GM18867 (cell line): ENCODE data around the gene PGLYRP1.

Source experiments
- ATAC-seq: cut with Tn5 transposase; IDR thresholded peaks from one replicate; pipeline ENCODE4 v1.9.1; 2021; ENCODE audit warnings: mild to moderate bottlenecking, moderate library complexity; ENCODE audit not compliant: unreplicated experiment

Gene PGLYRP1, protein sequence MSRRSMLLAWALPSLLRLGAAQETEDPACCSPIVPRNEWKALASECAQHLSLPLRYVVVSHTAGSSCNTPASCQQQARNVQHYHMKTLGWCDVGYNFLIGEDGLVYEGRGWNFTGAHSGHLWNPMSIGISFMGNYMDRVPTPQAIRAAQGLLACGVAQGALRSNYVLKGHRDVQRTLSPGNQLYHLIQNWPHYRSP

DNA sequence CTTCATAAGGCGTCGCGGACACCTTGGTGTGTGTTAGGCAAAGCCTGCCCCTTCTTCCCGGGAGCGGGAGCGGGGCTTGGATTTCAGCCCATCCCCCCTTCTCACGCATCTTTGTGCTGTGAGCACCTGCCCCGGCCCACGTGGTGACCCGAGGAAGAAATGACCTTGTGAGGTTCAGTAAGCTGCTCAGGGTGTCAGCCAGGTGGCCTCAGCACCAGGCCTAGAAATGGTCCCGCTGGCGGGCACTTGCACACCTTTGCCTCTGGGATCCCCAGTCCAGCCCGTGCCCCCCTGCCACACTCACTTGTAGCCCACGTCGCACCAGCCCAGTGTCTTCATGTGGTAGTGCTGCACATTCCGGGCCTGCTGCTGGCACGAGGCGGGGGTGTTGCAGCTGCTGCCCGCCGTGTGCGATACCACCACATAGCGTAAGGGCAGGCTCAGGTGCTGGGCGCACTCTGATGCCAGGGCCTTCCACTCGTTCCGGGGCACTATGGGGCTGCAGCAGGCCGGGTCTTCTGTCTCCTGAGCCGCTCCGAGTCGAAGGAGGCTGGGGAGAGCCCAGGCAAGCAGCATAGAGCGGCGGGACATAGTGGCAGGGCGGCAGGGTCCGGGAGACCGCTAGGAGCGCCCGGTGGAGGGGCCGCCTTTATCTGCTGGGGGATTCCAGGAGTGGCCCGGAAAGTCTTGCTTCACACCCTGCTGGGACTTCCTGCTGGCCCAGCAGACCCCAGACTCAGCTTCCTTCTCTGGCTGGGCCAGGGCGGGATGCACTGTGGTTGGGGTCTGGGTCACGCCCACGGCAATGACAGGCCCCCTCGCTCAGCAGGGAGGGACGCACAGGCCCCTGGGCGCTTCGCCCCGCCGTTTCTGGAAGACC lies at the start of gene PGLYRP1:
PGLYRP1 (minus strand) TSS at position 623 of the 880 bp plus-strand sequence; CDS start at position 591, 32 bp downstream.
- ATAC-seq, result no peak

DNA sequence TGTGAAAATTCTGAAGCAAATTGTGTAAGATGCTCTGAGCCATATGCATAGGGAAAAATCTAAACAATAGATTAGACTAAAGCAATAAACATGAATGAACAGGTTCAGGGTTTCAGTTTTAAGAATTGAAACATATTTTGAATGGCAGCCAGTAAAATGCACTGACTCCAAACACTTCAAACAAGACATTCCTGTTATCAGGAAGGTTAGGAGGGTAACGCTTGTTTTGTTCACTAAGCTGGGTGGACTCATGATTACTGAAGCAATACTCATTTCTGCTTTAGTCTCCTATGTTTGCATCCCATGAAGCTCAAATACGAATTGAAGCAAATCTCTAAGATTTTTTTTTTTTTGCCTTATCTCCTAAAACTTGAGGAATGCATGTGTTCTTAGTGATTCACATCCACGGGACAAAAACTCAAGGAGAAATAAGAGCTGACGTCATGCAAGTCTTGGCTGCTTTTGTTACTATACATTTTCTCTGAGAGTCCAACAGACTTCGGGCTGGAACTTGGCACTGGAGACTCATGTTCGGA lies 47.0 kb upstream of the PGLYRP1 start:
- no peak for ATAC-seq

DNA sequence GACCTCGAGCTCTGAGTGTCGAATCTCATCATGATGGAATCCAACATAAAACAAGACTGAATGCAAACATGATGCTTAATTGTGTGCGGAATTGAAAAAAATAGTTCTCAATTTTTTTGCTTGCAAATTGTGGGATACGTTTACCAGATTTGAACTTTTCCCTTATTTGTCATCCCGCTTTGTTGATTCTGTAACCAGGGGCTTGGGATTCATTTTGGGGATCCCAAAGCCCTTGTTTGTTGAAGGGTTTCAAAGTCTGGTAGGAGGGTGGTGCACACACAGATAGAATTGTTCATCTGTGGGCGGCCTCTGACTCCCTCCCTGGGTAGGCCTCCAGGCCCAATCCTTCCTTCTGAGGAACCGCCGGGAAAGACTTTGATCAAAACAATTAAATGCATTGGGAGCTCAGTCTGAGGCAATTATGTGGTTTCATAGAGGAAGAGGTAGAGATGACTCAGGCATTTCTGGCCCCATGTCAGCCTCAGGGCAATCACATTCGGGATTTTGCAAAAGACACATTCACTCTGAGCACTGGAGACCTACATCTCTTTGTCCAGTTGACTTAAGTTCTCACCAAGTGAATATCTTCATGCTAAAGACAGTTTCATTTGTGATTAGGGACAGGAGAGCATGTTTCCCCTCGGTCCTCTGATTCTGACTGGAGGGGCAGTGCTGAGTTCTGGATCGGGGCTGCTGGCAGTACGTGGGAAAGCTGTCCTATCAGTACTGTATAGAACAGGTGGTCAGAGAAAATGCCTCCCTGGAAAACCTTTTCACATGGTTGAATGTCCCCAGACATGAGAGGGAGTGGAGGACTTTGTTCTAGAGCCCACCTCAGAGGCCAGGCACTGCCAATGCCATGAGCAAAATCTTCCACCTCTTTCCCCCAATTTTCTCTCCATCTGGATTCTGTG lies 45.7 kb upstream of the PGLYRP1 start:
- ATAC-seq, result no peak

DNA sequence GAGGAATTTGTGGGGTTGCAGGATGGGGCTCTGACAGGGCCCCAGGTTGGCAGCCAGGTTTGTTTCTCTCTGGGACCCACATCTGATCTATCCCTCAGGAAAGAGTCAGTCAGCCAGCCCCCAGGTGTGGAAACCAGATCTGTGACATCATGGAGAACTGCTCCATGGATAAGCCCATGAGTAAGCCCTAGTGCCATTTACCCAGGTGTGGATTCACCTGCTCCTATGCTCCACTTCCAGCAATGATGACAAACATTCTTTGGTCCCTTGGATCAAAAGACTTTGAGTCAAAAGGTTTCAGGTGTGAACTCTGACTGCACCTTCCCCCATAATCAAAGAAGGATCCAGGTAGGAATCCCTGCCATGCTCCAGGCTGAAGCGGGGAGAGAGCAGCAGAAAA lies 44.8 kb upstream of the PGLYRP1 start:
- no peak for ATAC-seq

DNA sequence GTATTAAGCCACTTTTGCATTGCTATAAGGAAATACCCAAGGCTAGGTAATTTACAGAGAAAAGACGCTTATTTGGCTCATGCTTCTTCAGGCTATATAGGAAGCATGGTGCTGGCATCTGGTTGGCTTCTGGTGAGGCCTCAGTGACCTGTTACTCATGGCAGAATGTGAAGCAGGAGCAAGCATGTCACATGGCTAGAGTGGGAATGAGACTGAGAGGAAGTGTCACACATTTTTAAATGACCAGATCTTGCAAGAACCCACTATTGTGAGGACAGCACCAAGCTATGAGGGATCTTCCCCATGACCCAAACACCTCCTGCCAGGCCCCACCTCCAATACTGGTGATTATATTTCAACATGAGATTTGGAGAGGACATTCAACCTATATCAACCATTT lies 43.6 kb upstream of the PGLYRP1 start:
- no peak for ATAC-seq

DNA sequence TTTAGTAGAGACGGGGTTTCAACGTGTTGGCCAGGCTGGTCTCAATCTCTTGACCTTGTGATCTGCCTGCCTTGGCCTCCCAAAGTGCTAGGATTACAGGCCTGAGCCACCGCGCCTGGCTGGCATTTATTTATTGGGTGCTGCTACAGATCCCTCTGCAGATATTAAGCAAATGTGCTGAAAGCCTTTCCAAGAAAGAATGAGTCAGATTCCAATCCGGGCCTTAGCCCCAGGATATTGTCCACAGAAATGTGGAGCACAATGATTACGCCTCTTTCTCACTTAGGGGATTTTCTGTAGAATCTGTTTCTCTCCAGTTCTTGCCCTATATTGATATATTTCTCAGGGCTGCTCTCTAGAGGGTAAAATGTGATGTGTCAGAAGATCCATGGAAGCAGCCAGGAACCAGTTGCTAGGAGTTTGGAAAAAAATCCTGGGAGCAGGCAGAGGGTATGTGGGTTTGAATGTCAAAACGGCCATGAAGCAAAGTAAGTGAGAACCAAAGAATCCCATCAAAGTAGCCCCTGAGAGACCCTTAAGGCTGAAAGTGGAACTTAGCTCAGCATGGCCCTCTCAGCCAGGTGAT lies 42.7 kb upstream of the PGLYRP1 start:
- no peak for ATAC-seq

DNA sequence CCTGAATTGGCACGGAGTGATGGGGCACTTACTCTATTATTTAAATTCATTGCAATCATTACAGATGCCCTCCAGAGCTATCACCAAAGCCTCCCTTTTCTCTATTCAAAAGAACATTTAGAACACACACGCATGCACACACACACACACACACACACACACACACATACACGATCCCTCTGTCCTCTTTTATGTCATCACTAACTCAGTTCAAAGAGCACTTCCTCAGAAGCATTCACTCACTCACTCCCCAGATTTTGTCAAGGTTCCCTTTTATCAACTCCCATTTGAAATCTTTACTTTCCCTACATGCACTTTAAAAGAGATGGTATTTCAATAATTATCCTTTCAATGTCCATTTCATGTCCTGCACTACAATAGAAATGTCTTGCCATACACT lies 40.3 kb upstream of the PGLYRP1 start:
- no peak for ATAC-seq

DNA sequence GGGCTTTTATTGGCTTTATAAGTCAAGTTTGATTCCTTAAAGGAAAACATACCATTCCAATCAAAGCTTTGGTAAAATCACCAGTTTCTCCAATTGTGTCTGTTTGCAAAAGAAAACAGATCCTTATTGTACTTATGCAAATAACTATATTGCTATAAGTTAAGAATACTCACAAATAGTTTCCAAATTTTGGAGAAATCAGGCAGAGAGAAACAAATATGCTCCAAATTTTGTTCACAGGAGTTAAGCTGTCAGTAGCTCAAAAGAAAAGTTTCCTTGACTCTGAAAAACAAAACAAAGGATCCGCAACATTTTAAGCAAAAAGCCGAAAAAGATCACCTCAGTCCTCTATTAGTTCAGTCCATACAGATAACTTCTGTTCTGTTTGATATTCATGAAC lies 37.2 kb upstream of the PGLYRP1 start:
- no peak for ATAC-seq

DNA sequence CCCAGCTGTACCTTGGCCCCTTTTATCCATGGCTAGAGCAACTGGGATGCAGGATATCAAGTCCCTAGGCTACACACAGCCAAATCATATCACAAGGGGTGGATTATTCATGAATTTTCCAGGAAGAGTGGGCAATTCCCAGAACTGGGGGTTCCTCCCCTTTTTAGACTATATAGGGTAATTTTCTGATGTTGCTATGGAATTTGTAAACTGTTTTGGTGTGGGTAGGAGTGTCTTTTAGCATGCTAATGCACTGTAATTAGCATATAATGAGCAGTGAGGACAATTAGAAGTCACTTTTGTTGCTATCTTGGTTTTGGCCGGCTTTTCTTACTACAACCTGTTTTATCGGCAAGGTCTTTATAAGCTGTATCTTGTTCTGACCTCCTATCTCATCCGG lies 35.9 kb upstream of the PGLYRP1 start:
- ATAC-seq, result no peak

DNA sequence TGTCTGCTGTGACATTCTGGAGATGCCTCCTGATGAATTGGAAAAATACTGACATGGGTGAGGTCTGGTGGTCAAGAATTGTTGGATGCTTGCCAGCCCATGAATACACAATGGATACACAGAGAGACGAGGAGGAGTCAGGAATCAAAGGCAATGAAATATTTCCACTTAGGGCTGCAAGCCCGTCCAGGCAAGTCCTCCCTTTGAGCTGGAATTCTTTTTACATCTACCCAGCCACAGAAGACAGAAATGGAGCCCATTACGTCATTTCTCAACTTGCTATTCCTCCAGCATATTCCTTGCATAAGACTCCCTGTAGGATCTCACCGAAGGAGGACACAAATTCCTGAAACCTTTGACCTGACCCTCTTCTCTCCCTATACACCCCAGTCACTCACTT lies 33.7 kb upstream of the PGLYRP1 start:
- ATAC-seq, result no peak

DNA sequence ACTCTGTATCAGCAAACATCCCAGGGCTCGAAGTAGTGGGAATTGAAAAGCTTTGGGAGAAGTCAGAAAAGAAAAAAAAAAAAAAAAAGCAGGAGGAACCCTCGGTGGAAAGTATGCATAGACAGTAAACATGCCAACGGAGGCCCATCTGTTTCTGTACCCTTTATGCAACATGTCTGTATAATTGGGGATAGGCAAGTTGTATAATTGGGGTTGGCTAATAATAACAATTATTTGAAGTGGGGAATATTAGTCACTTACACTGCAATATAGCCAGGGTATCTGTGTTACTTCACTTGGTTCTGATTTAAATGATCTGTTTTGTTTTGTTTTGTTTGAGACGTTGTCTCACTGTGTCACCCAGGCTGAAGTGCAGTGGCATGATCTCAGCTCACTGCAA lies 30.0 kb upstream of the PGLYRP1 start:
- no peak for ATAC-seq

DNA sequence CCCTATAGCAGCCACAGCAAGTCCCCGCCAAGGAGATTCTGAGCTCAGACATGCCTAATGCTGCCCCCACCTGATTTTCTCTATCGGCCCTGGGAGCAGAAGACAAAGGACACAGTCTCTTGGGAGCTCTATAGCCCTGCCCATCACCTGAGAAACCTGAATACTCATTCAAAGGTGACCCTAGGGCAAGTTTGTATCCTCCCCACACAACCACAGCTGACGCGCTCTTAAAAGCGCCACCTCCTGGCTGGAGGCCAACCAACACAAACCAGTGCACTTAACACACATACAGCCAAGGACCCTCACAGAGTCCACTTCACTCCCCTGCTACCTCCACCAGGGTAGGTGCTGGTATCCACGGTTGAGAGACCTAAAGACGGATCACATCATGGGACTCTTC lies 26.7 kb upstream of the PGLYRP1 start:
- no peak for ATAC-seq

DNA sequence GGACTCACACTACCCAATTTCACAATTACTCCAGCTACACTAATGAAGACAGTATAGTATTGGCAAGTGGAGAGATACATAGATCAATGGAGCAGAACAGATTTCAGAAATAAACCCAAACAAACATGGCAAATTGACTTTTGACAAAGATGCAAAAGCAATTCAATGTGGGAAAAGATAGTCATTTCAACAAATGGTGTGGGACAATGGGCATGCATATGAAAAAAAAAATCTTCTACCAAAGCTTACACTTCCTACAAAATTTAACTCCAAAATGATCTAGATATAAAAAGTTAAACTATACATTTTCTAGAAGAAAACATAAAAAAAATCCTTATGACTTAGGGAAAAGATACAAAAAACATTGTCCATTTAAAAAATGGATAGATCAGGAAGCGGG lies 20.7 kb upstream of the PGLYRP1 start:
- ATAC-seq, result no peak

DNA sequence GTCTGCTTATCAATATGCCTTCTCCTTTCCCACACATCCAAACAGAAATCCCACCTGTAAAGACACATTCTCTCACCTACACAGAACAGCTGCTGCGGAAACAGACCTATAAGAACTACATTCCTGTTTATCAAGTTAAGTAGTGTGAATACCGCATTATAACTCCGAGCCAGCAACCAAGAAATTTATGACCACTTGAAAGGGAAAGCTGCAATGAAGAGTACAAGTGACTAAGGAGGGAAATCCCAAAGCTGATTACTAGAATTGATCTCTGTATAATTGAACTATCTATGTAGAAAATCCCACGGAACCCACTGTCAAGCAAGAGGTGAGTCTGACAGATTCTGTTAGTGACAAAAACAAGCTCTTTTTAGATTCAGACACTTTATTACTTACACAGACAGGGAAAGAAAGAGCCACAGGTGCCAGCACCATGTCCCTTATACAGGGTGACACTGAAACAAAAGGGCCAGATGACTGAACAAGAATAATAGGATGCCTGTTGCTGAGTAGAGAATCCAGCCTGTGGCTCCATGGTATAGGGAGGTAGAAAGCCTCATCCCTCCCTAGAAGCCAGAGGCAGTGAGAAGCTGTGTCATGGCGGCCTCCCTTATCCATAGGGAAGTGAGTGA lies 19.5 kb upstream of the PGLYRP1 start:
- no peak for ATAC-seq

DNA sequence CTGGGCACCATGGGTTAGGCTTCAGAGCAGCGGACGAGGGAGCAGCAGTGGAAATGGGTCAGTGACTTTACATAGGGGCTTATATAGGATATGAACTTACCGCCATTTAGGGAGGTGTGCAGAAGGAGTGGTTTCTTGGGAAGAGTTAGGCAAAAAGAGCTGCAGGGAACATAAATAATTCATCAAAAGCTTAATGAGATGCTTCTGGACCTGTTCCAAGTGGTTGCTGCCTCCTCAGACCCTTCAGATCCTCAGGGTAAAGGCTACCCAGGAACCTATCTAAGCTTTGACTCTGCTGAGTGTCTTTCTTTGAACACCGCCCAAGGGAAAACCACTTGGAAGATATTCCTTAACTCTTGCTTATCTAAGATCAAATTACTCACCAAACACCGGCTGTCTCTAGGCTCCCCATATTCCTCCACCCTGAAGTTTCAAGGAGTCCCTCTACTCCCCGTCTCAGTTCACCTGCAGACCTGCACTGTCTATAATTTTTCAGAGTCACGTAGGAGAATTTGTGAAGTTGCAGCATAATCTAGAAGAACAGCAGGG lies 18.2 kb upstream of the PGLYRP1 start, which contains the start of gene IGFL4:
IGFL4 (minus strand) TSS at position 51 of the 549 bp plus-strand sequence; CDS start at position 11, 40 bp downstream.
- no peak for ATAC-seq

DNA sequence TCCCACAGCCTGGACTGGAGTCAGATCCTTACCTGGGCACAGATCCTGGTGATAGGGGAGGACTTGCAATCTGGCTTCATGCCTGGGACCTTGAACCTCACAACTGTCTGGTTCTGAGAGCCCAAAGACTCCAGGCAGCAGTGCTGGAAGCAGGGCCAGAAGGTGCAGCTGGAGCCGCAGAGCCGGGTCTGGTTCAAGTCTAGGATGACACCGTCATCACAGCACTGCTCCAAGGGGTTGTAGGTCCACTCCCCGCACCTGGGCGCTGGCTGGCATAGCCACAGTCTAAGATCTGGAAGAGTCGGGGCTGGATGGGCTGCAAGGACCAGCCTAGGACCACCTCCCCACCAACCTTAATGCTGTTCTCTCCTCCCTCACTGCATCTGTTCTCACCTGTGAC lies 17.3 kb upstream of the PGLYRP1 start:
- no peak for ATAC-seq

DNA sequence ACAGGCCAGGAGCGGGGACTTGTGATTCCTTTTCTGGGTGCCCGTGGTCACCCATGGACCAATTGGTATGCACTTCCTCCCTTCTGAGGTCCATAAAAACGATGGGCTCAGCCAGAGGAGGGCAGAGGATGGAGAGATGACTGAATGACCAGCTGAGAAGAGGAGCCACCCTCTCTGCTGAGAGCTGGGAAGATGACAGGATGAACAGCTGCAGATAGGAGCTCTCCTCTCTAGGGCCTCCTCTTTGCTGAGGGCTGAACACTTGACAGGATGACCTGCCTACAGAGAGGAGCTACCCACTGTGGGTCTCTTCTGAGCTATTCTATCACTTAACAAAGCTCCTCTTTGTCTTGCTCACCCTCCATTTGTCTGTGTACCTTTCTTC lies 13.9 kb upstream of the PGLYRP1 start:
- no peak for ATAC-seq

DNA sequence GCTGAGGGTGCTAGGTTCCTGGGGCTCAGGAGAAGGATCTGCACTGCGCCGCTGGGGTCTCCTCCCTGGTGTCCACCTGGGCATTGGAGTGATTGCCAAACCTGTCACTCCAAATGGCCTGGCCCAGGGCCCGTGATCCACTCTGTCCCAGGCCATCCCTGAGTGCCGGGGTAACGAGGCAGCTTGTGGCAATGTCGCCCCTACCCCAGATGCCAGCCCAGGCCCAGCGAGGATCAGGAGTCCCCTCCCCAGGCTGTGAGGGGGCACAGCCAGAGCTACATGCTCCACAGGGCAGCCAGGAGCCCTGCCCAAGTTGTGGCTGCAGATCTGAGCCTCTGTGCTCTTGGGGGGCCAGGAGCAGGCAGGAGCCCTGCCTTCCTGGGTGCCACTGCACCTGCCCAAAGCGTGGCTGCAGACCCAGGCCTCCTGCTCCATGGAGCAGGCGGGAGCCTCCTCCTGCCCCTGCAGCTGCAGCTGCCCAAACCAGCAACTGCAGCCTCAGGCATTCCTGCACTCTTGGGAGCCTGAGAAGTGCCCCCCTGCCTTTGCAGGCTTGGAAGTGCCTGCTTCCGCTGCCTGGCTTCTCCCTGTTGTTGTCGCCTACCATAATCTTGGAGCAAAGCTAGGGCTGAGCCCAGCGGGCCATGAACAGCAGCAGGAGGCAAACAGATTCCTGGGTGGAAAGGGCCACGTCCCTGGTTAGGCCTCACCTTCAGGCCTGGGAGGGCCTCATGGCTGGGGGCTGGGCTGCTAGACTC lies 13.3 kb upstream of the PGLYRP1 start:
- no peak for ATAC-seq

DNA sequence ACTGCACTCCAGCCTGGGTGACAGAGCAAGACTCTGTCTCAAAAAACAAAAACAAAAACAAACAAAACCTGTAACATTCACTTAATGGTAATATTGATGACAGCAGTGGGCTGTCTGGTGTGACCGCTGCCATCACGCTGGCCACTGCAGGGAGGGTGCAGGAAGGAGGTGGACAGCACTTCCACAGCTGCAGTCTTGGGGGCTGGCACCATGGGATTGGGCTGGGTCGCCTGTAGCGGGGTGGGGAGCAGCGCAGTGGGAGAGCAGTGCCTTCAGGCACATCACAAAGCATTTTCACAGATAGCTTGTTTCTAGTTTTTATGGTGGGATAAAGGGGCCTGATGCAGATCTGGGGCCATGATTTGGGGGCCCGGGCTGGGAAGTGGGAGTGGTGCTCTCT lies 12.7 kb upstream of the PGLYRP1 start:
- no peak for ATAC-seq
